ENCODE results near the gene GOLGA3. TPM values are rescaled to one million over a fixed set of nuclear protein-coding genes. Genes with fewer than 3 reads are reported as not detected.
"Not testable (repeated sequence)": the region's sequence is repeated elsewhere in the genome, so short reads cannot be mapped to it uniquely, and the experiment has no call there.

The GOLGA3 gene, protein sequence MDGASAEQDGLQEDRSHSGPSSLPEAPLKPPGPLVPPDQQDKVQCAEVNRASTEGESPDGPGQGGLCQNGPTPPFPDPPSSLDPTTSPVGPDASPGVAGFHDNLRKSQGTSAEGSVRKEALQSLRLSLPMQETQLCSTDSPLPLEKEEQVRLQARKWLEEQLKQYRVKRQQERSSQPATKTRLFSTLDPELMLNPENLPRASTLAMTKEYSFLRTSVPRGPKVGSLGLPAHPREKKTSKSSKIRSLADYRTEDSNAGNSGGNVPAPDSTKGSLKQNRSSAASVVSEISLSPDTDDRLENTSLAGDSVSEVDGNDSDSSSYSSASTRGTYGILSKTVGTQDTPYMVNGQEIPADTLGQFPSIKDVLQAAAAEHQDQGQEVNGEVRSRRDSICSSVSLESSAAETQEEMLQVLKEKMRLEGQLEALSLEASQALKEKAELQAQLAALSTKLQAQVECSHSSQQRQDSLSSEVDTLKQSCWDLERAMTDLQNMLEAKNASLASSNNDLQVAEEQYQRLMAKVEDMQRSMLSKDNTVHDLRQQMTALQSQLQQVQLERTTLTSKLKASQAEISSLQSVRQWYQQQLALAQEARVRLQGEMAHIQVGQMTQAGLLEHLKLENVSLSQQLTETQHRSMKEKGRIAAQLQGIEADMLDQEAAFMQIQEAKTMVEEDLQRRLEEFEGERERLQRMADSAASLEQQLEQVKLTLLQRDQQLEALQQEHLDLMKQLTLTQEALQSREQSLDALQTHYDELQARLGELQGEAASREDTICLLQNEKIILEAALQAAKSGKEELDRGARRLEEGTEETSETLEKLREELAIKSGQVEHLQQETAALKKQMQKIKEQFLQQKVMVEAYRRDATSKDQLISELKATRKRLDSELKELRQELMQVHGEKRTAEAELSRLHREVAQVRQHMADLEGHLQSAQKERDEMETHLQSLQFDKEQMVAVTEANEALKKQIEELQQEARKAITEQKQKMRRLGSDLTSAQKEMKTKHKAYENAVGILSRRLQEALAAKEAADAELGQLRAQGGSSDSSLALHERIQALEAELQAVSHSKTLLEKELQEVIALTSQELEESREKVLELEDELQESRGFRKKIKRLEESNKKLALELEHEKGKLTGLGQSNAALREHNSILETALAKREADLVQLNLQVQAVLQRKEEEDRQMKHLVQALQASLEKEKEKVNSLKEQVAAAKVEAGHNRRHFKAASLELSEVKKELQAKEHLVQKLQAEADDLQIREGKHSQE (N-terminal part only)
- 100 to 1,000 TPM in 2 of 4 donors, 10 to 100 TPM in 2; 69.8 to 117 (median 97.7) TPM for total RNA-seq

DNA sequence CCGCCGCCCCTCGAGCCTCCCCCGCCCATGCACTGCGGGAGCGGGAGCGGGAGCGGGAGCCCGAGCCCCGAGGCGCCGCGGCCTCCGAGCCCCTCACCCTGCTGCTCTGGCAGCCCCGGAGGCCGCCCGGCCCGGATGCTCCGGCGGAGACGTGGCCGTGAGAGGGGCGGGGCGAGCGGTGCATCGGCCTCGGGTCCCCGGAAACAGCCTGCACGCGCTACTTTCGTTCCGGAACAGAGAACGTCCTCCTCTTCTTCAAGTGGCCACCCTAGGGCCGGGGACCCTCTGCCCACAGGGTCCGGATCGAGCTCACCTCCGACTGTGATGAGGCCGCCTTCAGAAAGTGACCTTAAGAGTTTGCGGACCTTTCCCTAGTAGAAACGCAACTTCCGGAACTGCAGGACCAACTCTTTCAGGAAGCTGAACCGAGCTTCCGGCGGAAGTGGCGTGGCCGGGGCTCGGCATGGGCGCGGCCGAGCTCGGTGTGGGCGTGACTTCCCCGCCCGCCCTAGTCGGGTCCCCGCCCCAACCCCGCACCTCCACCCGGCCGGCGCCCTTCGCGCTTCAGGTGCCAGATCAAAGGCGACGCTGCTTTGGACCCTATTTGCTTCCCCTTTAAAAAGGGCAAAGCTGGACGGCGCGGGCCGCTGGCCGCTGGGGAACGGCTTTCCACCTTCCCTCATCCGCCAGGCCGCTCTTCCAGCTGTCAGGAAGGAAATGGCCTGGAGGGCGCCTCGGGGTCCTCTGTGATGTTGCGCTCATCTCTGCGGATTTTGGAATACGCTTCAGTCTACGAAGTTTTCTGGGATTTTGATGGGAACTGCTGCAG lies at the start of gene GOLGA3:
Gene GOLGA3, minus strand, starts transcription at position 164 of the 829 bp plus-strand sequence. CDS start 6,741 bp downstream, outside the sequence.
- peaks cover 0 to 27% (median 11%) of the 10 kb centered on the region in 4 donors for H3K4me1 ChIP-seq
- H3K27me3 ChIP-seq: no peaks in the 10 kb centered on the region
- H3K36me3 ChIP-seq: peaks cover 0 to 41% (median 0%) of the 10 kb centered on the region in 3 donors
- DNase-seq (ENCODE audit: low spot score in 2 of 2): peak; percentile 84 to 89
- WGBS, 2 donors: 4 to 5% methylated on average over 39 to 48 of the region's 78 CpGs
- H3K9me3 ChIP-seq: no peaks in the 10 kb centered on the region
- TF ChIP-seq EP300 (IDR thresholded peaks at IDR 0.05): peak; percentile 90 to 96
- TF ChIP-seq POLR2A (IDR thresholded peaks at IDR 0.05): peak in 1 of 2 donors; percentile 52
- TF ChIP-seq, protein P1, sequence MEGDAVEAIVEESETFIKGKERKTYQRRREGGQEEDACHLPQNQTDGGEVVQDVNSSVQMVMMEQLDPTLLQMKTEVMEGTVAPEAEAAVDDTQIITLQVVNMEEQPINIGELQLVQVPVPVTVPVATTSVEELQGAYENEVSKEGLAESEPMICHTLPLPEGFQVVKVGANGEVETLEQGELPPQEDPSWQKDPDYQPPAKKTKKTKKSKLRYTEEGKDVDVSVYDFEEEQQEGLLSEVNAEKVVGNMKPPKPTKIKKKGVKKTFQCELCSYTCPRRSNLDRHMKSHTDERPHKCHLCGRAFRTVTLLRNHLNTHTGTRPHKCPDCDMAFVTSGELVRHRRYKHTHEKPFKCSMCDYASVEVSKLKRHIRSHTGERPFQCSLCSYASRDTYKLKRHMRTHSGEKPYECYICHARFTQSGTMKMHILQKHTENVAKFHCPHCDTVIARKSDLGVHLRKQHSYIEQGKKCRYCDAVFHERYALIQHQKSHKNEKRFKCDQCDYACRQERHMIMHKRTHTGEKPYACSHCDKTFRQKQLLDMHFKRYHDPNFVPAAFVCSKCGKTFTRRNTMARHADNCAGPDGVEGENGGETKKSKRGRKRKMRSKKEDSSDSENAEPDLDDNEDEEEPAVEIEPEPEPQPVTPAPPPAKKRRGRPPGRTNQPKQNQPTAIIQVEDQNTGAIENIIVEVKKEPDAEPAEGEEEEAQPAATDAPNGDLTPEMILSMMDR (IDR thresholded peaks at IDR 0.05): peak in 1 of 5 experiments; percentile 58
- peak within 1 kb of the TSS; percentile 80 to 98 (median 96) for H3K27ac ChIP-seq
- peak within 1 kb of the TSS; percentile 87 to 88 (median 88) for H3K4me3 ChIP-seq

DNA sequence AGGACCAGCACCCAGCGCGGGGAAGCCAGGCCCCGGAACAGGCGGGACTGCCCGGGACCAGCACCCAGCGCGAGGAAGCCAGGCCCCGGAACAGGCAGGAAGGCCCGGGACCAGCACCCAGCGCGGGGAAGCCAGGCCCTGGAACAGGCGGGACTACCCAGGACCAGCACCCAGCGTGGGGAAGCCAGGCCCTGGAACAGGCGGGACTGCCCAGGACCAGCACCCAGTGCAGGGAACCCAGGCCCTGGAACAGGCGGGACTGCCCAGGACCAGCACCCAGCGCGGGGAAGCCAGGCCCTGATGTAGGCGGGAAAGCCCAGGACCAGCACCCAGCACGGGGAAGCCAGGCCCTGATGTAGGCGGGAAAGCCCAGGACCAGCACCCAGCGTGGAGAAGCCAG lies 46.0 kb upstream of the GOLGA3 start:
- WGBS, 2 donors: 89 to 90% methylated on average over 20 of the region's 21 CpGs
- H3K36me3 ChIP-seq: peaks cover 0 to 89% (median 5%) of the 10 kb centered on the region in 3 donors
- not testable (repeated sequence) for DNase-seq (ENCODE audit: low spot score in 2 of 2); H3K4me1 ChIP-seq; H3K27ac ChIP-seq; H3K9me3 ChIP-seq; H3K4me3 ChIP-seq; H3K27me3 ChIP-seq

DNA sequence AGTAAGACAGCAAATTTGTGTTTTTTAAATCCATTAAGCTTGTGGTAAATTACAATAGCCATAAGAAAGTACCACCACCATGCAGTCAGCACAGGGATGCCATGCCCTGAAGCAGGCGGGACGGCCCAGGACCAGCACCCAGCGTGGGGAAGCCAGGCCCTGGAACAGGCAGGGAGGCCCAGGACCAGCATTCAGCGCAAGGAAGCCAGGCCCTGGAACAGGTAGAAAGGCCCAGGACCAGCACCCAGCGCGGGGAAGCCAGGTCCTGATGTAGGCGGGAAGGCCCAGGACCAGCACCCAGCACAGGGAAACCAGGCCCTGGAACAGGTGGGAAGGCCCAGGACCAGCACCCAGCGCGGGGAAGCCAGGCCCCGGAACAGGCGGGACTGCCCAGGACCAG lies 45.5 kb upstream of the GOLGA3 start:
- Histone ChIP-seq H3K27ac (no peak overlapping the region), H3K36me3 (peaks cover 0 to 90% (median 7%) of the 10 kb centered on the region in 3 donors), H3K4me1 (no peaks in the 10 kb centered on the region), H3K27me3 (no peaks in the 10 kb centered on the region), H3K4me3 (no peak overlapping the region), H3K9me3 (no peaks in the 10 kb centered on the region)
- TF ChIP-seq POLR2A (IDR thresholded peaks at IDR 0.05) (no peak), EP300 (IDR thresholded peaks at IDR 0.05) (no peak)
- TF ChIP-seq, protein P1 (IDR thresholded peaks at IDR 0.05): no peak
- WGBS, 2 donors: 97 to 98% methylated on average over 10 to 11 of the region's 11 CpGs
- no peak for DNase-seq (ENCODE audit: low spot score in 2 of 2)

DNA sequence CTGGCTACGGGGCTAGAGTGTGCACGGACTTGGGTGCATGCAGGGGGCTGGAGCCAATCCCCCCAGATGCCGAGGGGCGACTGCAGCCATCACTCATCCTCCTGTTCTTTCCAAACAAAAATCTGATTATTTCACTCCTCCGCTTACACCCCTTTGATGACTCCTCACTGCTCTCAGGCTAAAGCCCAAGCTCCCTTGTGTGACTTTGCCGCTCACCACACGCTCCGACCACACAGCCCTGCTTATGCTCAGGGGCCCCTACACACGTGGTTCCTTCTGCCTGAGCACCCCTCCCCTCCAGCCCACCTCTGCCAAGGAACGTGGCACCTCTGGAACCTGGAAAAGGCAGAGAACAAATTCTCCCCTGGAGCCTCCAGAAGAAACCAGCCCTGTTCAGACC lies 45.1 kb upstream of the GOLGA3 start:
- WGBS, 2 donors: 87 to 89% methylated on average over 10 of the region's 10 CpGs
- H3K9me3 ChIP-seq: no peaks in the 10 kb centered on the region

More for the DNA sequence above, 45.1 kb upstream of the GOLGA3 start:
- no peaks in the 10 kb centered on the region for H3K27me3 ChIP-seq
- H3K4me3 ChIP-seq: no peak overlapping the region
- TF ChIP-seq POLR2A (IDR thresholded peaks at IDR 0.05): no peak
- no peak for TF ChIP-seq EP300 (IDR thresholded peaks at IDR 0.05)
- TF ChIP-seq, protein P1 (IDR thresholded peaks at IDR 0.05): no peak
- no peaks in the 10 kb centered on the region for H3K4me1 ChIP-seq
- DNase-seq (ENCODE audit: low spot score in 2 of 2): no peak
- H3K36me3 ChIP-seq: peaks cover 0 to 93% (median 7%) of the 10 kb centered on the region in 3 donors
- H3K27ac ChIP-seq: no peak overlapping the region
